BE2C (cell line): ENCODE results near the gene ASIC2.

ENCODE experiments used
- DNase-seq: peaks from one replicate; pipeline ENCODE4 v3.0.0-alpha.2; 2020
- H3K27me3 ChIP-seq: fragments of 250-450 bp; sonication (Bioruptor Pico); 2 replicates; pipeline ENCODE4 v1.5.1; 2020; ENCODE audit warnings: mild to moderate bottlenecking
- H3K36me3 ChIP-seq: fragments of 250-450 bp; sonication (Bioruptor Pico); 2 replicates; pipeline ENCODE4 v1.5.1; 2020; ENCODE audit warnings: mild to moderate bottlenecking
- H3K4me1 ChIP-seq: fragments of 250-450 bp; sonication (Bioruptor Pico); 2 replicates; pipeline ENCODE4 v1.5.1; 2020
- H3K4me3 ChIP-seq: 2 replicates; pipeline ENCODE4 v1.5.1; 2011; ENCODE audit warnings: low read depth, low read length
- H3K9me3 ChIP-seq: fragments of 250-450 bp; sonication (Bioruptor Pico); 2 replicates; pipeline ENCODE4 v1.5.1; 2020
- CTCF ChIP-seq: IDR thresholded peaks from 2 replicates; pipeline ENCODE4 v1.5.1; 2012; ENCODE audit warnings: mild to moderate bottlenecking, low read depth, low read length

ASIC2 gene

GRCh38 chr17:33046361-33047255 lies 246.5 kb downstream of the ASIC2 start:
- no peak for DNase-seq
- H3K4me1 ChIP-seq, result no peaks in the 10 kb centered on the region
- no peaks in the 10 kb centered on the region for H3K36me3 ChIP-seq
- no peak overlapping the region for H3K4me3 ChIP-seq
- no peaks in the 10 kb centered on the region for H3K9me3 ChIP-seq
- H3K27me3 ChIP-seq, result no peaks in the 10 kb centered on the region; the same call in 1 of the 2 replicates
- TF ChIP-seq CTCF, result no peak

- DNase-seq, result no peak
- Histone ChIP-seq H3K27me3 (no peaks in the 10 kb centered on the region; the same call in none of the 2 replicates), H3K4me1 (no peaks in the 10 kb centered on the region), H3K36me3 (no peaks in the 10 kb centered on the region), H3K9me3 (no peaks in the 10 kb centered on the region), H3K4me3 (no peak overlapping the region)
- no peak for TF ChIP-seq CTCF
Measured at GRCh38 chr17:33045216-33045615, 247.9 kb downstream of the ASIC2 start.

GRCh38 chr17:33044771-33045170 lies 248.3 kb downstream of the ASIC2 start:
- no peak for TF ChIP-seq CTCF
- Histone ChIP-seq H3K27me3 (no peaks in the 10 kb centered on the region; the same call in none of the 2 replicates), H3K36me3 (no peaks in the 10 kb centered on the region), H3K9me3 (no peaks in the 10 kb centered on the region), H3K4me1 (no peaks in the 10 kb centered on the region), H3K4me3 (no peak overlapping the region)
- no peak for DNase-seq

GRCh38 chr17:33040461-33040860 lies 252.6 kb downstream of the ASIC2 start:
- Histone ChIP-seq H3K36me3 (no peaks in the 10 kb centered on the region), H3K27me3 (no peaks in the 10 kb centered on the region; the same call in none of the 2 replicates), H3K4me3 (no peak overlapping the region), H3K9me3 (no peaks in the 10 kb centered on the region), H3K4me1 (no peaks in the 10 kb centered on the region)
- no peak for TF ChIP-seq CTCF
- DNase-seq, result no peak

GRCh38 chr17:33039874-33040273 lies 253.2 kb downstream of the ASIC2 start:
- Histone ChIP-seq H3K4me1 (no peaks in the 10 kb centered on the region), H3K4me3 (no peak overlapping the region), H3K9me3 (no peaks in the 10 kb centered on the region), H3K27me3 (no peaks in the 10 kb centered on the region; the same call in 1 of the 2 replicates), H3K36me3 (no peaks in the 10 kb centered on the region)
- no peak for TF ChIP-seq CTCF
- DNase-seq, result no peak

GRCh38 chr17:33038740-33039139 lies 254.4 kb downstream of the ASIC2 start:
- Histone ChIP-seq H3K9me3 (no peaks in the 10 kb centered on the region), H3K36me3 (no peaks in the 10 kb centered on the region), H3K27me3 (no peaks in the 10 kb centered on the region; the same call in 1 of the 2 replicates), H3K4me3 (no peak overlapping the region), H3K4me1 (no peaks in the 10 kb centered on the region)
- DNase-seq, result peak; percentile 48
- TF ChIP-seq CTCF, result peak; percentile 64
